HTR-8/SVneo (cell line): ENCODE results near the gene PFN2.
A peak's percentile ranks its signal among the peaks of the same experiment; 100 is the strongest.
"Not testable (repeated sequence)": the region's sequence is repeated elsewhere in the genome, so short reads cannot be mapped to it uniquely, and the experiment has no call there.

ENCODE experiments used
- DNase-seq: peaks from one replicate; pipeline ENCODE4 v3.0.0; 2011; ENCODE audit warnings: low spot score, mixed read lengths; ENCODE audit not compliant: insufficient read length
- FAIRE-seq: peaks from 2 replicates; lab custom pipeline; 2011; peaks lifted over from hg19 to GRCh38; lab: Jason Lieb, UNC

The PFN2 gene

GRCh38 chr3:149969110-149969939, 1.4 kb downstream of the PFN2 start:
- FAIRE-seq = peak; percentile 79
- peak; percentile 39 for DNase-seq

- DNase-seq (no peak), FAIRE-seq (no peak)
Measured at GRCh38 chr3:149968216-149968615, 2.5 kb downstream of the PFN2 start.

- DNase-seq (peak; percentile 32), FAIRE-seq (no peak)
Measured at GRCh38 chr3:149967086-149967685, 3.5 kb downstream of the PFN2 start.

- DNase-seq = no peak
- no peak for FAIRE-seq
Measured at GRCh38 chr3:149965278-149965677, 5.4 kb downstream of the PFN2 start.

- DNase-seq (no peak), FAIRE-seq (no peak)
Measured at GRCh38 chr3:149964291-149964690, 6.4 kb downstream of the PFN2 start.

- DNase-seq (no peak), FAIRE-seq (no peak)
Measured at GRCh38 chr3:149963485-149963884, 7.2 kb downstream of the PFN2 start.

GRCh38 chr3:149959443-149959842, 11.3 kb downstream of the PFN2 start:
- no peak for DNase-seq
- no peak for FAIRE-seq

- DNase-seq (no peak), FAIRE-seq (no peak)
Measured at GRCh38 chr3:149958171-149958796, 12.4 kb downstream of the PFN2 start.

- FAIRE-seq (no peak), DNase-seq (no peak)
Measured at GRCh38 chr3:149957361-149958125, 13.2 kb downstream of the PFN2 start.

- DNase-seq (no peak), FAIRE-seq (no peak)
Measured at GRCh38 chr3:149955449-149955848, 15.2 kb downstream of the PFN2 start.

- DNase-seq (no peak), FAIRE-seq (no peak)
Measured at GRCh38 chr3:149954812-149955211, 15.9 kb downstream of the PFN2 start.

- DNase-seq (no peak), FAIRE-seq (no peak)
Measured at GRCh38 chr3:149949181-149949580, 21.5 kb downstream of the PFN2 start.

- FAIRE-seq (no peak), DNase-seq (no peak)
Measured at GRCh38 chr3:149947231-149947630, 23.5 kb downstream of the PFN2 start.

- not testable (repeated sequence) for DNase-seq, FAIRE-seq
Measured at GRCh38 chr3:149943966-149944365, 26.7 kb downstream of the PFN2 start.

- DNase-seq (no peak), FAIRE-seq (no peak)
Measured at GRCh38 chr3:149942409-149942808, 28.3 kb downstream of the PFN2 start.

GRCh38 chr3:149941946-149942345, 28.7 kb downstream of the PFN2 start:
- no peak for FAIRE-seq

GRCh38 chr3:149941186-149941585, 29.5 kb downstream of the PFN2 start:
- FAIRE-seq = no peak

More at GRCh38 chr3:149941946-149942345, 28.7 kb downstream of the PFN2 start:
- no peak for DNase-seq

GRCh38 chr3:149938392-149939055, 32.2 kb downstream of the PFN2 start:
- FAIRE-seq, DNase-seq: not testable (repeated sequence)

More at GRCh38 chr3:149941186-149941585, 29.5 kb downstream of the PFN2 start:
- DNase-seq = no peak

GRCh38 chr3:149936812-149937230, 33.9 kb downstream of the PFN2 start:
- FAIRE-seq (peak; percentile 84), DNase-seq (peak; percentile 63)

GRCh38 chr3:149934524-149934923, 36.2 kb downstream of the PFN2 start:
- DNase-seq (no peak), FAIRE-seq (no peak)
